Endothelial cell of umbilical vein (primary cell): ENCODE results near the gene CTSF.

Experiments
- EZH2 ChIP-seq: IDR thresholded peaks from 2 replicates; pipeline ENCODE4 v1.6.1; 2012; ENCODE audit warnings: borderline replicate concordance, low read depth, mild to moderate bottlenecking, moderate library complexity, low read length, inconsistent platforms; ENCODE audit not compliant: severe bottlenecking
- POLR2A ChIP-seq: IDR thresholded peaks from 2 replicates; pipeline ENCODE4 v1.6.1; 2012; ENCODE audit warnings: low read depth, mild to moderate bottlenecking, control low read depth, low read length
- TF ChIP-seq, protein P1 (sequence below), 2 donors: IDR thresholded peaks; 1 replicate in 1 of 2; 2 replicates in 1 of 2; pipeline ENCODE4 v1.5.1; 2011; ENCODE audit warnings: low read length in 2 of 2, mild to moderate bottlenecking in 2 of 2, moderate library complexity in 2 of 2, control low read depth in 1 of 2, inconsistent platforms in 1 of 2, low read depth in 1 of 2; ENCODE audit not compliant: insufficient read depth in 1 of 2; ENCODE audit errors: extremely low read depth in 1 of 2

DNA sequence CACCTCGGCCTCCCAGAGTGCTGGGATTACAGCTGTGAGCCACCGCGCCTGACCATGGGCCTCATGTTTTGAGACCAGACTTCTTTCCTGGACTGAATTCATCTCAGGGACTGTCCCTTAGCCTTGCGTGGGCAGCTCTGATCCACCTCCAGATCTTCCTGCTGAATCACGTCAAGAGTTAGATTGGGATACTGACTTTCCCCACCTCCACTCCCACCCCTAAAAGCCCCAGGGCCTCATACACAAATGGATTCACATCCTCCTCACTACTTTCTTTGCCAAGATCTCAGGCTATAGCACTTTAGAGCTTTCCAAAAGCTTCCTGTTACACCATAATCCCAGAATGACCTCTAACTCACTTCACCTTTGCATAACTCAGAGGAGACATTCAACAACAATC lies 12.4 kb upstream of the CTSF start:
- TF ChIP-seq, protein P1, sequence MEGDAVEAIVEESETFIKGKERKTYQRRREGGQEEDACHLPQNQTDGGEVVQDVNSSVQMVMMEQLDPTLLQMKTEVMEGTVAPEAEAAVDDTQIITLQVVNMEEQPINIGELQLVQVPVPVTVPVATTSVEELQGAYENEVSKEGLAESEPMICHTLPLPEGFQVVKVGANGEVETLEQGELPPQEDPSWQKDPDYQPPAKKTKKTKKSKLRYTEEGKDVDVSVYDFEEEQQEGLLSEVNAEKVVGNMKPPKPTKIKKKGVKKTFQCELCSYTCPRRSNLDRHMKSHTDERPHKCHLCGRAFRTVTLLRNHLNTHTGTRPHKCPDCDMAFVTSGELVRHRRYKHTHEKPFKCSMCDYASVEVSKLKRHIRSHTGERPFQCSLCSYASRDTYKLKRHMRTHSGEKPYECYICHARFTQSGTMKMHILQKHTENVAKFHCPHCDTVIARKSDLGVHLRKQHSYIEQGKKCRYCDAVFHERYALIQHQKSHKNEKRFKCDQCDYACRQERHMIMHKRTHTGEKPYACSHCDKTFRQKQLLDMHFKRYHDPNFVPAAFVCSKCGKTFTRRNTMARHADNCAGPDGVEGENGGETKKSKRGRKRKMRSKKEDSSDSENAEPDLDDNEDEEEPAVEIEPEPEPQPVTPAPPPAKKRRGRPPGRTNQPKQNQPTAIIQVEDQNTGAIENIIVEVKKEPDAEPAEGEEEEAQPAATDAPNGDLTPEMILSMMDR (IDR thresholded peaks at IDR 0.05; ENCODE audit: extremely low read depth in 1 of 2, insufficient read depth in 1 of 2, low read depth in 1 of 2, low read length in 2 of 2): no peak
- no peak for TF ChIP-seq POLR2A
- no peak for TF ChIP-seq EZH2
